Left ventricle myocardium inferior (tissue), 1 donor: ENCODE results near the gene DND1. TPM values are rescaled to one million over a fixed set of nuclear protein-coding genes. Genes with fewer than 3 reads are reported as not detected.
"Not testable (repeated sequence)": the region's sequence is repeated elsewhere in the genome, so short reads cannot be mapped to it uniquely, and the experiment has no call there.

ENCODE experiments used
- DNase-seq: peaks from one replicate; pipeline ENCODE4 v3.0.0-alpha.2; 2020
- H3K27ac ChIP-seq: fragments of 200-600 bp; replicated peaks from 2 replicates; pipeline ENCODE4 v1.8.0; 2021
- H3K27me3 ChIP-seq: fragments of 200-600 bp; 2 replicates; pipeline ENCODE4 v1.8.0; 2021; ENCODE audit warnings: low read depth
- H3K36me3 ChIP-seq: fragments of 200-600 bp; 2 replicates; pipeline ENCODE4 v1.8.0; 2021
- H3K4me1 ChIP-seq: fragments of 200-600 bp; 2 replicates; pipeline ENCODE4 v1.8.0; 2021
- H3K4me3 ChIP-seq: fragments of 200-600 bp; 2 replicates; pipeline ENCODE4 v1.8.0; 2021; ENCODE audit warnings: mild to moderate bottlenecking, moderate library complexity
- H3K9me3 ChIP-seq: fragments of 200-600 bp; replicated peaks from 2 replicates; pipeline ENCODE4 v1.8.0; 2021
- intact Hi-C: fragments of 100-400 bp; cut with micrococcal nuclease; formaldehyde crosslinking; loops from one replicate; pipeline ENCODE4 v1.11.0; 2022
- total RNA-seq: library from RNA; stranded (reverse); fragmentation: NEBNext Ultra II Directional; extraction: Animal tissue kit (Norgen Biotek cat#: 25700); gene quantifications from one replicate; pipeline ENCODE4 v1.2.1, GENCODE V29; 2021
- TF ChIP-seq, protein P1 (sequence below): fragments of 200-600 bp; IDR thresholded peaks from 2 replicates; pipeline ENCODE4 v1.8.0; 2021; ENCODE audit warnings: antibody characterized with exemption, mild to moderate bottlenecking, borderline replicate concordance
- donor health status: DM: no; HTN: yes; CAD: no; lungs with severe emphysema.

The DND1 gene
- total RNA-seq, 1 donor from 2014 or later, result 0.47 TPM

DNA sequence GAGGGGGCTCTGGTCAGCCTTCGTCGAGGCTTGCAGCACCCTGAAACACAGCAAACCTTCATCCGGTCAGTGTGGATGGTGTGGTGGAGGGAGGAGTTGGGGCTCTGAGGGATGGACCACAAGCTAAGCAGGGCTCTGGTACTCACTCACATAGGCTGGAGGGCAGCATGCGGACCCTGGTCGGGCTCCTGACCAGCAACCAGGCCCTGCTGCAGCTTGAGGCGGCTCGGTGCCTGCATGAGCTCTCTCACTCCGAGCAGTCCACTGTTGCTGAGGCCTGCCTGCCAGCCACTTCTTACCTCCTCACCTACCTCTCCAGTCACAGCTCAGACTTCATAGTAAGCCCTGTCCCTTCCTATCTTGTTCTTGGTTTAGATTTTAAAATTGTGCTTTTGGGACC lies 31.7 kb downstream of the DND1 start:
- peaks cover 61% of the 10 kb centered on the region for H3K4me1 ChIP-seq
- H3K9me3 ChIP-seq, result no peaks in the 10 kb centered on the region
- DNase-seq, result no peak
- no peak overlapping the region for H3K4me3 ChIP-seq
- H3K27me3 ChIP-seq, result no peaks in the 10 kb centered on the region
- H3K27ac ChIP-seq, result no peak overlapping the region
- TF ChIP-seq, protein P1, sequence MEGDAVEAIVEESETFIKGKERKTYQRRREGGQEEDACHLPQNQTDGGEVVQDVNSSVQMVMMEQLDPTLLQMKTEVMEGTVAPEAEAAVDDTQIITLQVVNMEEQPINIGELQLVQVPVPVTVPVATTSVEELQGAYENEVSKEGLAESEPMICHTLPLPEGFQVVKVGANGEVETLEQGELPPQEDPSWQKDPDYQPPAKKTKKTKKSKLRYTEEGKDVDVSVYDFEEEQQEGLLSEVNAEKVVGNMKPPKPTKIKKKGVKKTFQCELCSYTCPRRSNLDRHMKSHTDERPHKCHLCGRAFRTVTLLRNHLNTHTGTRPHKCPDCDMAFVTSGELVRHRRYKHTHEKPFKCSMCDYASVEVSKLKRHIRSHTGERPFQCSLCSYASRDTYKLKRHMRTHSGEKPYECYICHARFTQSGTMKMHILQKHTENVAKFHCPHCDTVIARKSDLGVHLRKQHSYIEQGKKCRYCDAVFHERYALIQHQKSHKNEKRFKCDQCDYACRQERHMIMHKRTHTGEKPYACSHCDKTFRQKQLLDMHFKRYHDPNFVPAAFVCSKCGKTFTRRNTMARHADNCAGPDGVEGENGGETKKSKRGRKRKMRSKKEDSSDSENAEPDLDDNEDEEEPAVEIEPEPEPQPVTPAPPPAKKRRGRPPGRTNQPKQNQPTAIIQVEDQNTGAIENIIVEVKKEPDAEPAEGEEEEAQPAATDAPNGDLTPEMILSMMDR, result no peak
- intact Hi-C loops, result loop anchor here (10.0 kb wide), 1 partner anchor 97 kb away; the partner anchor contains the start of gene EIF4EBP3
- H3K36me3 ChIP-seq, result peaks cover 44% of the 10 kb centered on the region

DNA sequence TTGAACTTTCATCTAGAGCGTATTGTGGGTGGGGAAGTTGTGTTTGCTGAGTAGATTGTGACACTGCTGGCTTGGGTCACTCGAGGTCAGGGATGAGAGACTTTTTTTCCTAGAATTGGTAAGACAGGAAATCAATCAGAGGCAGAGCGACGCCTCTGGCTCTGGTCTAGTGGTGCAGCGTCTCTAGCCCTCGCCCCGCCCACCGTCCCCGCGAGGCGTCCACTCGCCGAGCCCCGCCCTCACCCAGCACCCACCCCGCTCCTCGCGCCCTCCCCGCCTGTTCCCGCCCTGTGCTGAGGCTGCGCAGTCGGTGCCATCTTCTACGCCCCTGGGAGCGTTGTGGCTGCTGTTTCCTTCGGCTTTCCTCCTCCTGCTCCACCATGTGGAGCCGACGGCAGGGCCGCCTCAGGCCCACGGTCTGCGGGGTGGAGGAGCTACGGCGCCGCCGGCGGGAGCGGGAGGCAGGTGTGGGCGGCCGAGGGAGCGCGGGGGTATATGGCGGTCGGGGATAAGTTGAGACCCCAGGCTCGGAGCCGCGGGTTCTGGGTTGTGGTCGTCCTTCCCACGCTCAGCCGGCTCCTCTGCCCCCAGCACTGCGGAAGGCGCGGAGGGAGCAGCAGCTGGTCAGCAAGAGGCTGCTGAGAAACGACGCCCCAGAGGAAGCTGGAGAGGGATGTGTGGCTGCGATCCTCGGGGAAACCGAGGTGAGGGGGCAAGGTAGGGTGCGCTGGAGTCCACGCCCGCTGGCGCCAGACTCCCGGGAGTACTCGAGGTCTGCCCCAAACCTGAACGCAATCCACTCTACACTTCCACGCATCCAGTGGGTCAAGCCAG lies 34.0 kb downstream of the DND1 start, which contains the start of gene TMCO6:
Gene TMCO6, plus strand, starts transcription at position 304 of the 834 bp plus-strand sequence. Its CDS starts 77 bp downstream, at position 381.
- Histone ChIP-seq H3K4me1 (peaks cover 39% of the 10 kb centered on the region), H3K4me3 (peak within 1 kb of the TSS; percentile 85), H3K27ac (peak within 1 kb of the TSS; percentile 93), H3K9me3 (no peaks in the 10 kb centered on the region), H3K36me3 (peaks cover 30% of the 10 kb centered on the region), H3K27me3 (no peaks in the 10 kb centered on the region)
- TF ChIP-seq, protein P1, result peak; percentile 79
- intact Hi-C loops, result no loop called here
- peak; percentile 99 for DNase-seq

GRCh38 chr5:140638898-140639147 lies 34.6 kb downstream of the DND1 start:
- Histone ChIP-seq H3K4me1 (peaks cover 39% of the 10 kb centered on the region), H3K36me3 (peaks cover 24% of the 10 kb centered on the region), H3K4me3 (peak overlapping the region; percentile 85), H3K27ac (peak overlapping the region; percentile 93)
- H3K27me3 ChIP-seq, intact Hi-C loops, H3K9me3 ChIP-seq, DNase-seq: not testable (repeated sequence)

GRCh38 chr5:140637371-140638100 lies 35.8 kb downstream of the DND1 start:
- Histone ChIP-seq H3K27ac (no peak overlapping the region), H3K4me3 (no peak overlapping the region), H3K9me3 (no peaks in the 10 kb centered on the region), H3K4me1 (peaks cover 44% of the 10 kb centered on the region), H3K36me3 (peaks cover 12% of the 10 kb centered on the region), H3K27me3 (no peaks in the 10 kb centered on the region)
- intact Hi-C loops, result no loop called here
- TF ChIP-seq, protein P1, result no peak
- DNase-seq, result no peak

GRCh38 chr5:140635291-140636257 lies 37.8 kb downstream of the DND1 start:
- no peak overlapping the region for H3K4me3 ChIP-seq
- H3K27me3 ChIP-seq, result no peaks in the 10 kb centered on the region
- intact Hi-C loops, result no loop called here
- DNase-seq, result no peak
- H3K36me3 ChIP-seq, result no peaks in the 10 kb centered on the region
- TF ChIP-seq, protein P1, result no peak
- H3K9me3 ChIP-seq, result no peaks in the 10 kb centered on the region
- H3K4me1 ChIP-seq, result peaks cover 39% of the 10 kb centered on the region
- no peak overlapping the region for H3K27ac ChIP-seq
